ENCODE data around the gene ITGAX. TPM values are rescaled to one million over a fixed set of nuclear protein-coding genes. Genes with fewer than 3 reads are reported as not detected.
A peak's percentile ranks its signal among the peaks of the same experiment; 100 is the strongest.

Gene ITGAX
- total and polyA plus RNA-seq, 2 experiments from 2014 or later = 0.50 to 0.60 TPM

- Histone ChIP-seq H4K20me1 (ENCODE audit: insufficient read depth, poor library complexity, severe bottlenecking) (no peaks in the 10 kb centered on the region), H3K79me2 (no peaks in the 10 kb centered on the region), H2AFZ (no peak overlapping the region), H3K9me3 (ENCODE audit: low read depth) (no peaks in the 10 kb centered on the region), H3K4me2 (no peak overlapping the region), H3K4me1 (ENCODE audit: insufficient read depth) (no peaks in the 10 kb centered on the region), H3K27ac (peak overlapping the region; percentile 30), H3K9me2 (replicated peaks; ENCODE audit: insufficient read depth) (no peaks in the 10 kb centered on the region), H3K27me3 (no peaks in the 10 kb centered on the region), H3K36me3 (replicated peaks; ENCODE audit: insufficient read depth, low read depth) (no peaks in the 10 kb centered on the region), H3K4me3 (no peak overlapping the region)
- peak; percentile 55 for DNase-seq (ENCODE audit: low spot score)
- 72% methylated on average over 4 of the region's 4 CpGs for WGBS (ENCODE audit: low lambda C conversion rate, missing lambda C conversion rate)
- no peak for TF ChIP-seq EZH2phosphoT487 (IDR thresholded peaks at IDR 0.05; ENCODE audit: low read depth, severe bottlenecking, unreplicated experiment)
- no peak for TF ChIP-seq CTCF (IDR thresholded peaks at IDR 0.05; ENCODE audit: poor library complexity)
- TF ChIP-seq EZH2 (IDR thresholded peaks at IDR 0.05; ENCODE audit: borderline replicate concordance) = no peak
These were observed 30.7 kb downstream of the ITGAX start for GRCh38 chr16:31385680-31386079.

GRCh38 chr16:31386157-31386984, 31.4 kb downstream of the ITGAX start:
- Histone ChIP-seq H2AFZ (no peak overlapping the region), H3K27me3 (no peaks in the 10 kb centered on the region), H3K4me3 (no peak overlapping the region), H3K36me3 (replicated peaks; ENCODE audit: insufficient read depth, low read depth) (no peaks in the 10 kb centered on the region), H3K9me2 (replicated peaks; ENCODE audit: insufficient read depth) (no peaks in the 10 kb centered on the region), H3K27ac (peak overlapping the region; percentile 30), H3K4me2 (no peak overlapping the region), H3K9me3 (ENCODE audit: low read depth) (no peaks in the 10 kb centered on the region), H3K79me2 (no peaks in the 10 kb centered on the region), H3K4me1 (ENCODE audit: insufficient read depth) (no peaks in the 10 kb centered on the region), H4K20me1 (ENCODE audit: insufficient read depth, poor library complexity, severe bottlenecking) (no peaks in the 10 kb centered on the region)
- TF ChIP-seq EZH2 (IDR thresholded peaks at IDR 0.05; ENCODE audit: borderline replicate concordance) (no peak), EZH2phosphoT487 (IDR thresholded peaks at IDR 0.05; ENCODE audit: low read depth, severe bottlenecking, unreplicated experiment) (no peak), CTCF (IDR thresholded peaks at IDR 0.05; ENCODE audit: poor library complexity) (no peak)
- DNase-seq (ENCODE audit: low spot score) = peak; percentile 34
- 55% methylated on average over 6 of the region's 6 CpGs for WGBS (ENCODE audit: low lambda C conversion rate, missing lambda C conversion rate)

GRCh38 chr16:31388535-31388934, 33.6 kb downstream of the ITGAX start:
- Histone ChIP-seq H2AFZ (no peak overlapping the region), H3K27ac (no peak overlapping the region), H3K4me1 (ENCODE audit: insufficient read depth) (no peaks in the 10 kb centered on the region), H3K36me3 (replicated peaks; ENCODE audit: insufficient read depth, low read depth) (no peaks in the 10 kb centered on the region), H3K9me2 (replicated peaks; ENCODE audit: insufficient read depth) (no peaks in the 10 kb centered on the region), H3K27me3 (no peaks in the 10 kb centered on the region), H3K9me3 (ENCODE audit: low read depth) (no peaks in the 10 kb centered on the region), H3K79me2 (no peaks in the 10 kb centered on the region), H4K20me1 (ENCODE audit: insufficient read depth, poor library complexity, severe bottlenecking) (no peaks in the 10 kb centered on the region), H3K4me3 (no peak overlapping the region), H3K4me2 (no peak overlapping the region)
- TF ChIP-seq CTCF (IDR thresholded peaks at IDR 0.05; ENCODE audit: poor library complexity) (no peak), EZH2phosphoT487 (IDR thresholded peaks at IDR 0.05; ENCODE audit: low read depth, severe bottlenecking, unreplicated experiment) (no peak), EZH2 (IDR thresholded peaks at IDR 0.05; ENCODE audit: borderline replicate concordance) (no peak)
- 73% methylated on average over 2 of the region's 2 CpGs for whole genome bisulfite sequencing (ENCODE audit: low lambda C conversion rate, missing lambda C conversion rate)
- DNase-seq (ENCODE audit: low spot score) = no peak
